Mesenchymal stem cell (in vitro differentiated cells and primary cell): ENCODE data around the gene POLG2. TPM values are rescaled to one million over a fixed set of nuclear protein-coding genes. Genes with fewer than 3 reads are reported as not detected.

Experiments used
- DNase-seq: peaks from one replicate; pipeline ENCODE4 v3.0.0-alpha.2; 2013
- H2AFZ ChIP-seq: one replicate; pipeline ENCODE4 v1.6.1; 2013; ENCODE audit warnings: low read depth, mild to moderate bottlenecking, control low read depth, inconsistent platforms, low read length, moderate library complexity
- H2AK5ac ChIP-seq: 2 replicates; pipeline ENCODE4 v1.6.1; 2013; ENCODE audit warnings: low read length, moderate library complexity, mild to moderate bottlenecking, inconsistent platforms; ENCODE audit not compliant: severe bottlenecking
- H2BK120ac ChIP-seq: one replicate; pipeline ENCODE4 v1.6.1; 2013; ENCODE audit warnings: low read depth, mild to moderate bottlenecking, inconsistent platforms, low read length, moderate library complexity
- H2BK12ac ChIP-seq, 2 experiments: one replicate each; pipeline ENCODE4 v1.6.1; 2013; ENCODE audit warnings: inconsistent platforms in 2 of 2, low read length in 2 of 2, mild to moderate bottlenecking in 2 of 2, moderate library complexity in 2 of 2, control low read depth in 1 of 2
- H2BK15ac ChIP-seq: one replicate; pipeline ENCODE4 v1.6.1; 2013; ENCODE audit warnings: mild to moderate bottlenecking, low read depth, inconsistent platforms; ENCODE audit not compliant: poor library complexity, severe bottlenecking
- H2BK5ac ChIP-seq: 2 replicates; pipeline ENCODE4 v1.6.1; 2013; ENCODE audit warnings: low read depth, mild to moderate bottlenecking, low read length, control low read depth, inconsistent platforms; ENCODE audit not compliant: poor library complexity, severe bottlenecking
- H3K14ac ChIP-seq, 2 experiments: one replicate each; pipeline ENCODE4 v1.6.1; 2013; ENCODE audit warnings: inconsistent platforms in 2 of 2, low read length in 2 of 2, control low read depth in 1 of 2, mild to moderate bottlenecking in 1 of 2, moderate library complexity in 1 of 2
- H3K18ac ChIP-seq, 2 experiments: one replicate each; pipeline ENCODE4 v1.6.1; 2013; ENCODE audit warnings: inconsistent platforms in 2 of 2, low read length in 2 of 2, control low read depth in 1 of 2, low read depth in 1 of 2, mild to moderate bottlenecking in 1 of 2
- H3K23ac ChIP-seq, 2 experiments: one replicate each; pipeline ENCODE4 v1.6.1; 2013; ENCODE audit warnings: inconsistent platforms in 2 of 2, low read length in 2 of 2, mild to moderate bottlenecking in 2 of 2, moderate library complexity in 2 of 2, control low read depth in 1 of 2
- H3K27ac ChIP-seq: 2 replicates; pipeline ENCODE4 v1.5.1; 2013; ENCODE audit warnings: mild to moderate bottlenecking, moderate library complexity, low read length, control low read depth, inconsistent platforms; ENCODE audit not compliant: poor library complexity, severe bottlenecking
- H3K27me3 ChIP-seq, 2 experiments: 2 replicates each; pipeline versions ENCODE4 v1.6.1 to v1.7.0; 2013; ENCODE audit warnings: low read length in 2 of 2, mild to moderate bottlenecking in 2 of 2, moderate library complexity in 2 of 2, control low read depth in 1 of 2, inconsistent platforms in 1 of 2; ENCODE audit not compliant: control insufficient read depth in 1 of 2, insufficient read depth in 1 of 2
- H3K36me3 ChIP-seq, 2 experiments: 2 replicates each; pipeline versions ENCODE4 v1.6.1 to v1.7.0; 2013; ENCODE audit warnings: low read length in 2 of 2, control low read depth in 1 of 2, inconsistent platforms in 1 of 2, low read depth in 1 of 2, mild to moderate bottlenecking in 1 of 2; ENCODE audit not compliant: insufficient read depth in 2 of 2, control insufficient read depth in 1 of 2
- H3K4ac ChIP-seq, 2 experiments: one replicate each; pipeline ENCODE4 v1.6.1; 2013; ENCODE audit warnings: inconsistent platforms in 2 of 2, low read length in 2 of 2, mild to moderate bottlenecking in 2 of 2, moderate library complexity in 2 of 2, control low read depth in 1 of 2, low read depth in 1 of 2
- H3K4me1 ChIP-seq: 2 replicates; pipeline ENCODE4 v1.6.1; 2013; ENCODE audit warnings: low read depth, low read length, control low read depth; ENCODE audit not compliant: control insufficient read depth, insufficient read depth
- H3K4me2 ChIP-seq: 2 replicates; pipeline ENCODE4 v1.6.1; 2013; ENCODE audit warnings: low read length, mild to moderate bottlenecking, inconsistent platforms; ENCODE audit not compliant: poor library complexity, severe bottlenecking
- H3K4me3 ChIP-seq, 2 experiments: 2 replicates each; pipeline versions ENCODE4 v1.5.1 to v1.7.0; 2013; ENCODE audit warnings: low read length in 2 of 2, mild to moderate bottlenecking in 2 of 2, control low read depth in 1 of 2, low read depth in 1 of 2; ENCODE audit not compliant: insufficient read depth in 1 of 2
- H3K79me1 ChIP-seq: replicated peaks from 2 replicates; pipeline ENCODE4 v1.6.1; 2013; ENCODE audit warnings: mild to moderate bottlenecking, control low read depth, low read length, inconsistent platforms; ENCODE audit not compliant: poor library complexity, severe bottlenecking
- H3K9ac ChIP-seq: 2 replicates; pipeline ENCODE4 v1.7.0; 2013; ENCODE audit warnings: mild to moderate bottlenecking, low read length, moderate library complexity
- H3K9me3 ChIP-seq: 2 replicates; pipeline ENCODE4 v1.7.0; 2013; ENCODE audit warnings: mild to moderate bottlenecking, low read length; ENCODE audit not compliant: control insufficient read depth
- H4K8ac ChIP-seq: one replicate; pipeline ENCODE4 v1.6.1; 2013; ENCODE audit warnings: inconsistent platforms, mild to moderate bottlenecking, low read length, moderate library complexity
- H4K91ac ChIP-seq: one replicate; pipeline ENCODE4 v1.6.1; 2013; ENCODE audit warnings: mild to moderate bottlenecking, low read length, inconsistent platforms
- WGBS: methylation state at CpG from one replicate; pipeline ENCODE4 v1.1.7; 2013; ENCODE audit warnings: mixed read lengths; 5-methylcytosine and 5-hydroxymethylcytosine counted together
- polyA plus RNA-seq, 2 experiments: library from polyadenylated mRNA; stranded (reverse); fragments of 200-250 nt; gene quantifications; one replicate each; pipeline ENCODE4 v1.2.3, GENCODE V29; 2013

The POLG2 gene
- polyA plus RNA-seq (2013, experiment 1 of 2), result 6.1 TPM
- polyA plus RNA-seq (2013, experiment 2 of 2), result 5.5 TPM

DNA sequence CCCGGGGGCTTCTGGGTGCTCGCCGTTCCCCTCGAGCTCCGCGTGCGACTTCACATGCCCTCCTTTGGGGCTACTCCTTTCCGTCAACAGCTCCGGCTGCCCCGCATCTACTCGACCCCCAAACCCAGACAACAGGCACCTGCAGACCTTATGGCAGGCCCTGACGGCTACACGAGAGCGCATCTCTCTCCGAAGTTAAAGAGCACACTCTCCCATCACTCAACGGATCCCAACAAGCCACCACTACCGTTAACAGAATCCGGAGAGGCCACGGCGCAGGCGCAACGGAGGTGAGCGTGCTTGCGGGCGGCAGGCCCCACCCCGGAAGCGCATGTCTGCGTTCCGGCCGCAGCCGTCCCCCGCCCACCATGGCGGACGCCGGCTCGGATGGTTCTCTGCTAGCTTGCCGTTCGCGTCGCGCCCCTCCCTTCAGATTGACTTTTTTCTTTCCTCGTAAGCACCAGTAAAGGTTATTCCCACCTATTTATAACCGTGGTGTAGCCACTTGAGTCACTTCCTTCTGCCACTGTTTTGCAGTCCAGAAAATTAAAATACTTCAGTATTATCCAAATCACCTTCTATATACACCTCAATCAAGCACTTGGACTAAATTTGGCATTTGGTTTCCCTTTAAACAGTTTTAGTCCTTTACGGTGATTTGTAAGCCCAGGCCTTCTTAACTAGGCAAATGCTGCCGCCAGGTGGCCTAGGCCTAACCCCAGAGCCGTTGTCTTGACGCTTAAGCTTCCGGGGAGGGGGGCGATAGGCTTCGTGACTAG lies at the start of gene POLG2:
Gene POLG2 (minus strand): TSS at position 269 of the 779 bp plus-strand sequence. CDS start 86 bp downstream, at position 183.
- Histone ChIP-seq H2BK5ac (no peak within 1 kb of the TSS), H3K9ac (peak within 1 kb of the TSS; percentile 100), H3K4ac (peak within 1 kb of the TSS; percentile 28 to 94), H4K8ac (peak within 1 kb of the TSS; percentile 84), H2AFZ (peak within 1 kb of the TSS; percentile 99), H3K23ac (peak within 1 kb of the TSS in 1 of 2 experiments; percentile 89), H3K4me3 (peak within 1 kb of the TSS; percentile 77 to 87), H3K4me1 (peaks cover 6% of the 10 kb centered on the region), H3K9me3 (no peaks in the 10 kb centered on the region), H2BK15ac (peak within 1 kb of the TSS; percentile 23), H3K18ac (peak within 1 kb of the TSS; percentile 85 to 97), H3K4me2 (peak within 1 kb of the TSS; percentile 99), H3K79me1 (peaks cover 9% of the 10 kb centered on the region), H3K27ac (peak within 1 kb of the TSS; percentile 95), H2AK5ac (no peak within 1 kb of the TSS), H3K27me3 (no peaks in the 10 kb centered on the region), H3K14ac (peak within 1 kb of the TSS in 1 of 2 experiments; percentile 77), H4K91ac (peak within 1 kb of the TSS; percentile 89), H2BK120ac (peak within 1 kb of the TSS; percentile 57), H2BK12ac (peak within 1 kb of the TSS; percentile 32 to 78), H3K36me3 (peaks cover 13 to 55% of the 10 kb centered on the region in 2 experiments)
- WGBS, result 1% methylated on average over 50 of the region's 50 CpGs
- peak; percentile 95 for DNase-seq

GRCh38 chr17:64544742-64545141 lies 47.9 kb upstream of the POLG2 start:
- H3K18ac ChIP-seq, result no peak overlapping the region
- H2BK12ac ChIP-seq, result no peak overlapping the region
- H2AFZ ChIP-seq, result no peak overlapping the region
- no peak overlapping the region for H3K9ac ChIP-seq
- H4K8ac ChIP-seq, result no peak overlapping the region
- no peak overlapping the region for H3K4ac ChIP-seq
- no peak overlapping the region for H3K4me2 ChIP-seq
- H3K4me1 ChIP-seq, result peaks cover 2% of the 10 kb centered on the region
- no CpG with 5 or more reads among the region's 2 CpGs for WGBS
- no peak overlapping the region for H2BK5ac ChIP-seq
- no peaks in the 10 kb centered on the region for H3K27me3 ChIP-seq
- no peak overlapping the region for H3K23ac ChIP-seq
- no peak overlapping the region for H2BK120ac ChIP-seq
- H4K91ac ChIP-seq, result no peak overlapping the region
- H3K79me1 ChIP-seq, result peaks cover 9% of the 10 kb centered on the region
- H3K4me3 ChIP-seq, result no peak overlapping the region
- H3K9me3 ChIP-seq, result no peaks in the 10 kb centered on the region
- no peak overlapping the region for H2AK5ac ChIP-seq
- no peak for DNase-seq
- H3K36me3 ChIP-seq, result peaks cover 34 to 95% of the 10 kb centered on the region in 2 experiments
- H3K14ac ChIP-seq, result no peak overlapping the region
- H3K27ac ChIP-seq, result no peak overlapping the region
- H2BK15ac ChIP-seq, result no peak overlapping the region

DNA sequence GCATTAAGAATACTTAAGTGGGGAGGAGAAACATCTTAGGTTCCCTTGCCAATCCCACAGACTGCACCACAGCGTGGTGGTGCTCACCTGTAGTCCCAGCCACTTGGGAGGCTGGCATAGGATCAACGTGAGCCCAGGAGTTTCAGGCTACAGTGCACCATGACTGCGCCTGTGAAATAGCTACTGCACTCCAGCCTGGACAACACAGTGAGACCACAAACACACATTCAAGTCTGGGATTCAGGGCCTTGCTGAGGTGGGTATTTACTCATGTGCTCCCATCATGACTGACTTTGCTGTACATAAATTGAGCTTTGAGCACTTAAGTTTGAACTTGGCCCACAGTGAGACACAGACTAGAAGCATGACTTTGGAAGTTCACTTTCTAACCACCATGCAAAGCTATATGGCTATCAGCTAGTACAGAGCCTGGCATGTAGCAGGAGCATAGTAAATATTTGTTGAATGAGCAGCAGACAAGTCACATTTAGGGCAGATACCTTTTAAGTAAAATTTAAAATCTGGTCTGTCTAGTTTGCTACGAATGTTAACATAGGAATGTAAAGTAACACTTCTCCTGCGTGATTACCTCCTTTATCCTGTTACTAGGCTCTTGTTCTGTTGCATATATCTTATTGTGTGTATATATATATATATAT lies 43.4 kb upstream of the POLG2 start:
- no peak overlapping the region for H3K9ac ChIP-seq
- no peak overlapping the region for H3K18ac ChIP-seq
- no peak overlapping the region for H3K4ac ChIP-seq
- peaks cover 32 to 95% of the 10 kb centered on the region in 2 experiments for H3K36me3 ChIP-seq
- peaks cover 8% of the 10 kb centered on the region for H3K79me1 ChIP-seq
- no peak overlapping the region for H3K4me2 ChIP-seq
- H2BK12ac ChIP-seq, result peak overlapping the region in 1 of 2 experiments; percentile 15
- H3K23ac ChIP-seq, result peak overlapping the region in 1 of 2 experiments; percentile 85
- no peak overlapping the region for H2AK5ac ChIP-seq
- H3K14ac ChIP-seq, result no peak overlapping the region
- H2BK120ac ChIP-seq, result no peak overlapping the region
- DNase-seq, result no peak
- H2AFZ ChIP-seq, result no peak overlapping the region
- peak overlapping the region; percentile 28 for H3K27ac ChIP-seq
- peaks cover 6% of the 10 kb centered on the region for H3K4me1 ChIP-seq
- H3K27me3 ChIP-seq, result no peaks in the 10 kb centered on the region
- no peak overlapping the region for H2BK5ac ChIP-seq
- no peak overlapping the region for H3K4me3 ChIP-seq
- no peak overlapping the region for H4K91ac ChIP-seq
- H4K8ac ChIP-seq, result no peak overlapping the region
- no peak overlapping the region for H2BK15ac ChIP-seq
- WGBS, result 94% methylated on average over 3 of the region's 5 CpGs
- no peaks in the 10 kb centered on the region for H3K9me3 ChIP-seq

DNA sequence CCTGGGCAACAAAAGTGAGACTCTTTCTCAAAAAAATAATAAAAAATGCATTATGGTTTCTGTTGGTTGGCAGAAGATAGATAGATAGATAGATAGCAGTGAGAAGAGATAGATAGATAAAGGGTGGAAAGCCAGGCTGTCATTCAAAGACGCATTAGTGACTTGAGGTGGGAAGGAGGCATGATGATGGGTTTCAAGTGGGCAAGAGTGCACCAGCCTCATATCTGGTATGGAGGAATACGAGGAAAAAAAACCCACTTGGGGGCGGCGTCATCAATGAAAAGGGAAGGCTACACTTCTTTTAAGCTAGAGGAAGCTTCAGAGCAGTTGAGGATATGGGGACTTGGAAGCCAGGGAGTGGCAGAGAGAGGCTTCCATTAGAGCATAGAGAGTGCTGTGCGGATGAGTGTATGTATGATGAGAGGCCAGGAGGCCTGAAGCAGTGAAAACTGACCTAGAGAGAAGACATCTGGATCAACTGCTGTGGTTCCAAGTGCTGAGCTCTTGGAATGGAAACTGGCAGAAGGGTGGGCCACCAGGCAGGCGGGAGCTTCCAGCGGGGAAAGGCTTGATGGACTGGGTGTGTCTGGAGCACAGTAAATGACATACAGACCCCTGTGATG lies 41.8 kb upstream of the POLG2 start:
- H2BK5ac ChIP-seq, result no peak overlapping the region
- H2BK15ac ChIP-seq, result no peak overlapping the region
- peaks cover 8% of the 10 kb centered on the region for H3K79me1 ChIP-seq
- H3K18ac ChIP-seq, result peak overlapping the region in 1 of 2 experiments; percentile 29
- no peak overlapping the region for H3K4me3 ChIP-seq
- H3K4me2 ChIP-seq, result no peak overlapping the region
- H2AFZ ChIP-seq, result no peak overlapping the region
- peaks cover 10% of the 10 kb centered on the region for H3K4me1 ChIP-seq
- no peak for DNase-seq
- H4K91ac ChIP-seq, result no peak overlapping the region
- H2BK120ac ChIP-seq, result no peak overlapping the region
- H3K27me3 ChIP-seq, result no peaks in the 10 kb centered on the region
- no peak overlapping the region for H2BK12ac ChIP-seq
- peak overlapping the region; percentile 28 for H3K27ac ChIP-seq
- H3K9ac ChIP-seq, result peak overlapping the region; percentile 6
- H2AK5ac ChIP-seq, result no peak overlapping the region
- no peak overlapping the region for H3K23ac ChIP-seq
- H3K9me3 ChIP-seq, result no peaks in the 10 kb centered on the region
- H3K36me3 ChIP-seq, result peaks cover 36 to 95% of the 10 kb centered on the region in 2 experiments
- 93% methylated on average over 7 of the region's 7 CpGs for WGBS
- no peak overlapping the region for H3K14ac ChIP-seq
- no peak overlapping the region for H3K4ac ChIP-seq
- no peak overlapping the region for H4K8ac ChIP-seq
